AG04450 (cell line): ENCODE data around the gene MEG3. TPM values are rescaled to one million over a fixed set of nuclear protein-coding genes. Genes with fewer than 3 reads are reported as not detected.

Source experiments
- CTCF ChIA-PET: fragments of 300-600, 350-600 bp; formaldehyde crosslinking; extraction: SDS; loops from one replicate; lab custom pipeline; 2022; ENCODE audit warnings: antibody characterized with exemption, inconsistent platforms; lab: Charles Lee
- POLR2A ChIA-PET: fragments of 350-600 bp; formaldehyde crosslinking; extraction: SDS; loops from one replicate; lab custom pipeline; 2021; ENCODE audit warnings: antibody characterized with exemption, inconsistent platforms; lab: Yijun Ruan, JAX
- DNase-seq: peaks from one replicate; pipeline ENCODE4 v3.0.0-alpha.2; 2011; ENCODE audit warnings: low read depth, low spot score
- H3K27ac ChIP-seq: one replicate; pipeline ENCODE4 v1.5.1; 2012; ENCODE audit warnings: low read depth, low read length, control low read depth
- H3K27me3 ChIP-seq: one replicate; pipeline ENCODE4 v1.6.0; 2012; ENCODE audit warnings: low read length; ENCODE audit not compliant: control insufficient read depth, insufficient read depth
- H3K4me3 ChIP-seq: 2 replicates; pipeline ENCODE4 v1.5.1; 2011; ENCODE audit warnings: mild to moderate bottlenecking, low read depth, low read length, control low read depth
- H3K9me3 ChIP-seq: 2 replicates; pipeline ENCODE4 v1.5.1; 2012; ENCODE audit warnings: low read length; ENCODE audit not compliant: control insufficient read depth, insufficient read depth
- CTCF ChIP-seq: IDR thresholded peaks from 2 replicates; pipeline ENCODE4 v1.5.1; 2011; ENCODE audit warnings: low read depth, low read length, control low read depth, inconsistent platforms
- polyA plus RNA-seq: library from polyadenylated mRNA; depleted of rRNA; stranded (reverse); fragments of >200 nt; gene quantifications from 2 replicates; pipeline ENCODE4 v1.2.3, GENCODE V29; 2011

MEG3 gene
- polyA plus RNA-seq, 1 experiment, result 310 TPM

DNA sequence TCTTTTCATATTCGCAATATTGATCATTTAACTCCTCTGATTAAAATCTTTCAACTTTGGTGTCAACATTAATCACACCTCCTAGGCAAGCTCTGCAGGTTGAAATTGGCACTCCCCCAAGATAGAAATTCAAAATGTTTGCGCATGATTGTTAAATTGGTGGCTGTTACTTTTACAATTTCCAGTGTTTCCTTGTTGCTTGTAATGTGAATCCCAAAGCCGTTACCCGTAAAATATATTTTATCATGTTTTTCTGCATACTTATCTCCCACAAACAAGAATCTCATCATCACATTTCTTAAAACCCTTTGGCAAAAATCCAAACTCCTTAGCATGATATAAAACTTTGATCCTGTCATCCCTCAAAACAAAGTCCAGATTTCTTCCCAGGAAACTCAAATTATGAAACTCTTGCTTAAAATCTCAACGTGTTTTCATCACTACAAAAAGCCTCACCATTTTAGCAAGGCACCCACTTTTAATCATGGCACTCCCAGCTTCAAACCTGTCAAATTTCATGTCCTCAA lies 62.9 kb downstream of the MEG3 start:
- POLR2A ChIA-PET, result no interaction called here
- DNase-seq, result no peak
- TF ChIP-seq CTCF, result no peak
- CTCF ChIA-PET, result no interaction called here
- peaks cover 2% of the 10 kb centered on the region for H3K27me3 ChIP-seq
- no peak overlapping the region for H3K27ac ChIP-seq
- no peak overlapping the region for H3K4me3 ChIP-seq
- H3K9me3 ChIP-seq, result peaks cover 3% of the 10 kb centered on the region; the same call in 1 of the 2 replicates

DNA sequence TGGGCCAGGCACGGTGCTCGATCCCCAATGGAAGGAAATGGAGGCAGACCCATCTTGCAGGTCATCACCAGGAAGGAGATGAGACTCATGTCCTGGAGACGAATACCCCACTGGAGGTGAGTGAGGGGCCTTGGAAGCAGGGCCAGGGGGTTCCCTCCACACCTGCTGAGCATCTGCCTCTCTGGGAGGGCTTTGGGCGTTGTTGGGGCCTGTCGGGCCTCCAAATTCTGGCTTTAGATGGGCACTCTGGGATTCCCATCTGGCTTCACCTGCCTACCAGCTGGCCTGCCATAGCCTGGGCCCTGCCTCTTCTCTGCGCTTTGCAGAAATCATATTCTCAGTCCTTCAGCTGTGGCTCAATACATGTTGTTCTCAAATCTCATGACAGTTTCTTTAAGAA lies 63.7 kb downstream of the MEG3 start:
- no peak for DNase-seq
- no peak for TF ChIP-seq CTCF
- Histone ChIP-seq H3K4me3 (no peak overlapping the region), H3K27me3 (peaks cover 2% of the 10 kb centered on the region), H3K9me3 (no peaks in the 10 kb centered on the region; the same call in 1 of the 2 replicates), H3K27ac (no peak overlapping the region)
- CTCF ChIA-PET, result no interaction called here
- POLR2A ChIA-PET, result no interaction called here

- no peak for TF ChIP-seq CTCF
- CTCF ChIA-PET, result no interaction called here
- POLR2A ChIA-PET, result no interaction called here
Measured at GRCh38 chr14:100890061-100890850, 64.3 kb downstream of the MEG3 start.

DNA sequence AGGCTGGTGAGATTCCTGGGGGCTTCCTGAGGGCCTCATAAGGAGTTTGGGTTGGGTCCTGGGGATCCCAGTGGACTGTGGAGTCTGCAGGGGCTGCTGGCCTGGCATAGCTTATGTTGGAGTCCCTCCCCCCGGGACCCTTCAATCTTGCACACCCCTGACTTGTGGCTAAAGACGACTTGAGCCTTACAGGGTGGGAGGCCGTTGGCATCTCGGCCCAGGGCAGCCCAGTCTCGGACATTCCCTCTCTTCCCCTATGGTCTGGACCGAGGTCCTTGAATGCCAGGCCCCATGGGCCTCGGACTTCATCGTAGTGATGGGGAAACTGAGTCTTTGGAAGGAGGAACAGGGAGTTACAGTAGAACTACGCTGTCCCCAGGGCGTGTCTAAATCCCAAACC lies 65.1 kb downstream of the MEG3 start:
- Histone ChIP-seq H3K27ac (no peak overlapping the region), H3K27me3 (no peaks in the 10 kb centered on the region), H3K4me3 (no peak overlapping the region), H3K9me3 (no peaks in the 10 kb centered on the region; the same call in 1 of the 2 replicates)
- POLR2A ChIA-PET, result no interaction called here
- no peak for DNase-seq
- CTCF ChIA-PET, result no interaction called here
- no peak for TF ChIP-seq CTCF

More at GRCh38 chr14:100890061-100890850, 64.3 kb downstream of the MEG3 start:
- Histone ChIP-seq H3K27me3 (no peaks in the 10 kb centered on the region), H3K4me3 (no peak overlapping the region), H3K9me3 (no peaks in the 10 kb centered on the region; the same call in 1 of the 2 replicates), H3K27ac (no peak overlapping the region)
- DNase-seq, result no peak
